ENCODE data around the gene ANKS1A. TPM values are rescaled to one million over a fixed set of nuclear protein-coding genes. Genes with fewer than 3 reads are reported as not detected.

The ANKS1A gene
- polyA plus RNA-seq, 3 donors: 1.7 to 8.0 (median 3.1) TPM

- H3K36me3 Mint-ChIP-seq: peaks cover 8 to 9% of the 10 kb centered on the region in 2 donors
- peak overlapping the region in 1 of 7 donors; percentile 3 for H3K27ac Mint-ChIP-seq
- H3K79me2 ChIP-seq (ENCODE audit: insufficient read depth, low read length): peaks cover 44% of the 10 kb centered on the region
- H3K27ac ChIP-seq (ENCODE audit: low read depth in 1 of 2, low read length in 2 of 2): no peak overlapping the region
- H3K4me1 ChIP-seq (ENCODE audit: control insufficient read depth in 1 of 2, insufficient read depth in 2 of 2, low read length in 2 of 2): peaks cover 14 to 15% of the 10 kb centered on the region in 2 donors
- H3K4me2 ChIP-seq (replicated peaks; ENCODE audit: extremely low read depth, low read length, poor library complexity, severe bottlenecking): no peak overlapping the region
- TF ChIP-seq CTCF (IDR thresholded peaks at IDR 0.05): no peak
- peaks cover 70% of the 10 kb centered on the region for H4K20me1 ChIP-seq (ENCODE audit: insufficient read depth, low read length)
- intact Hi-C loops (cut with micrococcal nuclease): no loop called here
- H3K4me1 Mint-ChIP-seq: peaks cover 24% of the 10 kb centered on the region
- no peak overlapping the region for H2AFZ ChIP-seq (ENCODE audit: insufficient read depth, low read depth, low read length, poor library complexity, severe bottlenecking)
- H3K9me3 ChIP-seq (replicated peaks in 1 of 2; ENCODE audit: control insufficient read depth in 1 of 2, insufficient read depth in 1 of 2, low read length in 2 of 2): no peaks in the 10 kb centered on the region
- no peaks in the 10 kb centered on the region for H3K27me3 ChIP-seq (ENCODE audit: control insufficient read depth in 2 of 2, insufficient read depth in 2 of 2, low read length in 2 of 2)
- WGBS (ENCODE audit: insufficient coverage): no CpG with 5 or more reads among the region's 4 CpGs
- H3K9ac ChIP-seq (ENCODE audit: insufficient read depth, low read length, poor library complexity, severe bottlenecking): no peak overlapping the region
- no peaks in the 10 kb centered on the region for H3K27me3 Mint-ChIP-seq (ENCODE audit: low read depth in 3 of 3)
- H3K4me3 Mint-ChIP-seq: no peak overlapping the region
- no peak for DNase-seq
- H3K9me3 Mint-ChIP-seq: peaks cover 0 to 2% (median 0%) of the 10 kb centered on the region in 7 donors
- peaks cover 2 to 5% of the 10 kb centered on the region in 2 donors for H3K36me3 ChIP-seq (replicated peaks in 1 of 2; ENCODE audit: control insufficient read depth in 1 of 2, insufficient read depth in 2 of 2, low read length in 2 of 2)
- no peak overlapping the region for H3K4me3 ChIP-seq (replicated peaks in 1 of 3; ENCODE audit: low read depth in 2 of 3, low read length in 3 of 3)
Measured at GRCh38 chr6:34951731-34952130, 62.7 kb downstream of the ANKS1A start.

GRCh38 chr6:34953061-34954025 is 64.3 kb downstream of the ANKS1A start:
- H3K27ac ChIP-seq (ENCODE audit: low read depth in 1 of 2, low read length in 2 of 2): peak overlapping the region in 1 of 2 donors; percentile 17
- DNase-seq: no peak
- TF ChIP-seq CTCF (IDR thresholded peaks at IDR 0.05): no peak
- H3K36me3 ChIP-seq (replicated peaks in 1 of 2; ENCODE audit: control insufficient read depth in 1 of 2, insufficient read depth in 2 of 2, low read length in 2 of 2): peaks cover 2 to 21% of the 10 kb centered on the region in 2 donors
- Mint-ChIP-seq H3K4me1 (peaks cover 24% of the 10 kb centered on the region), H3K4me3 (no peak overlapping the region), H3K36me3 (peaks cover 9 to 13% of the 10 kb centered on the region in 2 donors), H3K9me3 (peaks cover 0 to 2% (median 0%) of the 10 kb centered on the region in 7 donors), H3K27ac (peak overlapping the region in 2 of 7 donors; percentile 48 to 54), H3K27me3 (ENCODE audit: low read depth in 3 of 3) (no peaks in the 10 kb centered on the region)
- H4K20me1 ChIP-seq (ENCODE audit: insufficient read depth, low read length): peaks cover 66% of the 10 kb centered on the region
- peaks cover 14 to 15% of the 10 kb centered on the region in 2 donors for H3K4me1 ChIP-seq (ENCODE audit: control insufficient read depth in 1 of 2, insufficient read depth in 2 of 2, low read length in 2 of 2)
- H3K79me2 ChIP-seq (ENCODE audit: insufficient read depth, low read length): peaks cover 40% of the 10 kb centered on the region
- no peak overlapping the region for H2AFZ ChIP-seq (ENCODE audit: insufficient read depth, low read depth, low read length, poor library complexity, severe bottlenecking)
- no peaks in the 10 kb centered on the region for H3K9me3 ChIP-seq (replicated peaks in 1 of 2; ENCODE audit: control insufficient read depth in 1 of 2, insufficient read depth in 1 of 2, low read length in 2 of 2)
- H3K4me3 ChIP-seq (replicated peaks in 1 of 3; ENCODE audit: low read depth in 2 of 3, low read length in 3 of 3): no peak overlapping the region
- intact Hi-C loops (cut with micrococcal nuclease): no loop called here
- H3K4me2 ChIP-seq (replicated peaks; ENCODE audit: extremely low read depth, low read length, poor library complexity, severe bottlenecking): no peak overlapping the region
- 83% methylated on average over 2 of the region's 2 CpGs for WGBS (ENCODE audit: insufficient coverage)
- no peak overlapping the region for H3K9ac ChIP-seq (ENCODE audit: insufficient read depth, low read length, poor library complexity, severe bottlenecking)
- H3K27me3 ChIP-seq (ENCODE audit: control insufficient read depth in 2 of 2, insufficient read depth in 2 of 2, low read length in 2 of 2): no peaks in the 10 kb centered on the region

Measured in CD14-positive monocyte (primary cell).